Naive thymus-derived CD4-positive, alpha-beta T cell (primary cell): Measurements from ENCODE around the gene SRSF7. TPM values are rescaled to one million over a fixed set of nuclear protein-coding genes. Genes with fewer than 3 reads are reported as not detected.

Source experiments
- ATAC-seq: fragments of 150-1000 bp; cut with Tn5 transposase; 2 replicates; pipeline ENCODE4 v1.10.0; 2021; ENCODE audit warnings: mild to moderate bottlenecking, moderate library complexity
- CTCF ChIA-PET: fragments of 350-600 bp; sonication (Branson Sonifier 250); formaldehyde crosslinking; loops from one replicate; lab custom pipeline; 2021; ENCODE audit warnings: antibody characterized with exemption; lab: Charles Lee
- POLR2A ChIA-PET: fragments of 350-600 bp; sonication (Branson Sonifier 250); formaldehyde crosslinking; loops from one replicate; lab custom pipeline; 2021; ENCODE audit warnings: antibody characterized with exemption, inconsistent platforms; lab: Charles Lee
- DNase-seq, 9 donors: peaks; one replicate each; pipeline versions ENCODE4 v3.0.0 to v3.0.0-alpha.2; 2020 to 2022; ENCODE audit warnings: mixed read lengths in 1 of 9
- H3K27ac ChIP-seq: one replicate; pipeline ENCODE4 v1.7.0; 2013; ENCODE audit warnings: mild to moderate bottlenecking, low read depth, low read length, moderate library complexity
- H3K27me3 ChIP-seq, 2 donors: one replicate each; pipeline ENCODE4 v1.7.0; 2013; ENCODE audit warnings: low read length in 2 of 2, mild to moderate bottlenecking in 2 of 2, moderate library complexity in 2 of 2; ENCODE audit not compliant: control insufficient read depth in 2 of 2, insufficient read depth in 2 of 2
- H3K36me3 ChIP-seq, 3 experiments: 1 replicate in 2 of 3; 2 replicates in 1 of 3; pipeline ENCODE4 v1.7.0; 2013; ENCODE audit warnings: low read length in 3 of 3, mild to moderate bottlenecking in 3 of 3, moderate library complexity in 1 of 3; ENCODE audit not compliant: insufficient read depth in 3 of 3, control insufficient read depth in 2 of 3
- H3K4me1 ChIP-seq, 2 donors: one replicate each; pipeline ENCODE4 v1.7.0; 2013; ENCODE audit warnings: low read length in 2 of 2, mild to moderate bottlenecking in 2 of 2, moderate library complexity in 1 of 2; ENCODE audit not compliant: control insufficient read depth in 2 of 2, insufficient read depth in 2 of 2
- H3K4me3 ChIP-seq: 2 replicates; pipeline ENCODE4 v1.7.0; 2013; ENCODE audit warnings: mild to moderate bottlenecking, low read length
- H3K9me3 ChIP-seq, 3 experiments: 1 replicate in 2 of 3; 2 replicates in 1 of 3; pipeline ENCODE4 v1.7.0; 2013; ENCODE audit warnings: low read length in 3 of 3; ENCODE audit not compliant: control insufficient read depth in 2 of 3
- H3K27ac Mint-ChIP-seq, 9 donors: one replicate each; pipeline ENCODE4 v1.8.0; 2020 to 2022; ENCODE audit warnings: mixed read lengths in 9 of 9, mild to moderate bottlenecking in 8 of 9, moderate library complexity in 5 of 9, inconsistent platforms in 2 of 9
- H3K27me3 Mint-ChIP-seq, 5 donors: one replicate each; pipeline ENCODE4 v1.8.0; 2021 to 2022; ENCODE audit warnings: mixed read lengths in 5 of 5, mild to moderate bottlenecking in 1 of 5
- H3K36me3 Mint-ChIP-seq, 5 donors: one replicate each; pipeline ENCODE4 v1.8.0; 2020 to 2022; ENCODE audit warnings: mixed read lengths in 5 of 5, mild to moderate bottlenecking in 3 of 5, inconsistent platforms in 1 of 5
- H3K4me1 Mint-ChIP-seq, 7 donors: one replicate each; pipeline ENCODE4 v1.8.0; 2020 to 2022; ENCODE audit warnings: mixed read lengths in 7 of 7, mild to moderate bottlenecking in 3 of 7, inconsistent platforms in 1 of 7
- H3K4me3 Mint-ChIP-seq, 10 donors: one replicate each; pipeline ENCODE4 v1.8.0; 2020 to 2022; ENCODE audit warnings: mild to moderate bottlenecking in 10 of 10, mixed read lengths in 10 of 10, moderate library complexity in 6 of 10, inconsistent platforms in 2 of 10
- H3K9me3 Mint-ChIP-seq, 11 donors: one replicate each; pipeline ENCODE4 v1.8.0; 2020 to 2022; ENCODE audit warnings: mixed read lengths in 11 of 11, mild to moderate bottlenecking in 4 of 11, inconsistent platforms in 1 of 11, moderate library complexity in 1 of 11
- intact Hi-C, 2 donors: fragments of 100-400 bp; cut with micrococcal nuclease; formaldehyde crosslinking; loops; one replicate each; pipeline ENCODE4 v1.15.1; 2023
- polyA plus RNA-seq, 2 donors: library from polyadenylated mRNA; unstranded; fragments of 300-500 nt; fragmentation: Illumina TruSeq; gene quantifications; one replicate each; pipeline ENCODE4 v1.2.3, GENCODE V29; 2021
- total RNA-seq, 6 experiments: library from RNA in 5 of 6; stranded (reverse) in 5 of 6; gene quantifications; 1 replicate in 5 of 6; 2 replicates in 1 of 6; pipeline ENCODE4 v1.2.3 and lab custom pipeline; 2021 to 2026

Gene SRSF7
- total and polyA plus RNA-seq, 7 experiments from 2014 or later, result 197 to 503 (median 295) TPM

GRCh38 chr2:38713338-38713737 is 37.8 kb downstream of the SRSF7 start:
- Mint-ChIP-seq H3K4me1 (peaks cover 13 to 66% (median 38%) of the 10 kb centered on the region in 7 donors), H3K9me3 (peaks cover 0 to 6% (median 0%) of the 10 kb centered on the region in 11 donors), H3K4me3 (no peak overlapping the region), H3K36me3 (peaks cover 0 to 49% (median 17%) of the 10 kb centered on the region in 5 donors), H3K27me3 (no peaks in the 10 kb centered on the region), H3K27ac (peak overlapping the region in 1 of 9 donors; percentile 16)
- Histone ChIP-seq H3K36me3 (peaks cover 0 to 3% (median 0%) of the 10 kb centered on the region in 3 experiments), H3K4me3 (no peak overlapping the region), H3K4me1 (peaks cover 22 to 37% of the 10 kb centered on the region in 2 donors), H3K27me3 (no peaks in the 10 kb centered on the region), H3K9me3 (no peaks in the 10 kb centered on the region), H3K27ac (no peak overlapping the region)
- ChIA-PET POLR2A (interaction anchor here (1.7 kb wide), 1 partner anchor 38 kb away, joined by 4 read pairs; the partner anchor contains the start of gene SRSF7), CTCF (interaction anchor here (1.1 to 1.5 kb wide), 2 partner anchors 10 to 11 kb away, joined by 4 read pairs; no protein-coding TSS in a partner anchor)
- no peak for ATAC-seq
- no peak for DNase-seq
- intact Hi-C loops, result no loop called here

GRCh38 chr2:38712871-38713270 is 38.3 kb downstream of the SRSF7 start:
- H3K27ac ChIP-seq, result no peak overlapping the region
- H3K4me1 ChIP-seq, result peaks cover 24 to 38% of the 10 kb centered on the region in 2 donors
- peaks cover 13 to 67% (median 39%) of the 10 kb centered on the region in 7 donors for H3K4me1 Mint-ChIP-seq
- peak overlapping the region in 1 of 9 donors; percentile 16 for H3K27ac Mint-ChIP-seq
- H3K9me3 Mint-ChIP-seq, result peaks cover 0 to 6% (median 0%) of the 10 kb centered on the region in 11 donors
- no peak overlapping the region for H3K4me3 Mint-ChIP-seq
- H3K4me3 ChIP-seq, result no peak overlapping the region
- no peaks in the 10 kb centered on the region for H3K27me3 Mint-ChIP-seq
- H3K27me3 ChIP-seq, result no peaks in the 10 kb centered on the region
- ATAC-seq, result no peak
- H3K9me3 ChIP-seq, result no peaks in the 10 kb centered on the region
- no peak for DNase-seq
- intact Hi-C loops, result no loop called here
- POLR2A ChIA-PET, result interaction anchor here (1.7 kb wide), 1 partner anchor 38 kb away, joined by 4 read pairs; the partner anchor contains the start of gene SRSF7
- H3K36me3 ChIP-seq, result peaks cover 0 to 3% (median 0%) of the 10 kb centered on the region in 3 experiments
- CTCF ChIA-PET, result no interaction called here
- H3K36me3 Mint-ChIP-seq, result peaks cover 0 to 48% (median 17%) of the 10 kb centered on the region in 5 donors

GRCh38 chr2:38712413-38712812 is 38.7 kb downstream of the SRSF7 start:
- CTCF ChIA-PET, result no interaction called here
- peaks cover 24 to 38% of the 10 kb centered on the region in 2 donors for H3K4me1 ChIP-seq
- H3K4me3 ChIP-seq, result no peak overlapping the region
- H3K36me3 Mint-ChIP-seq, result peaks cover 0 to 49% (median 17%) of the 10 kb centered on the region in 5 donors
- ATAC-seq, result no peak
- no peaks in the 10 kb centered on the region for H3K9me3 ChIP-seq
- H3K27me3 ChIP-seq, result no peaks in the 10 kb centered on the region
- intact Hi-C loops, result no loop called here
- no peak overlapping the region for H3K4me3 Mint-ChIP-seq
- peaks cover 0 to 3% (median 0%) of the 10 kb centered on the region in 3 experiments for H3K36me3 ChIP-seq
- no peaks in the 10 kb centered on the region for H3K27me3 Mint-ChIP-seq
- no peak overlapping the region for H3K27ac ChIP-seq
- peaks cover 0 to 6% (median 0%) of the 10 kb centered on the region in 11 donors for H3K9me3 Mint-ChIP-seq
- peak overlapping the region in 1 of 9 donors; percentile 51 for H3K27ac Mint-ChIP-seq
- peaks cover 13 to 68% (median 43%) of the 10 kb centered on the region in 7 donors for H3K4me1 Mint-ChIP-seq
- no peak for DNase-seq
- POLR2A ChIA-PET, result interaction anchor here (1.7 kb wide), 1 partner anchor 39 kb away, joined by 4 read pairs; the partner anchor contains the start of gene SRSF7

GRCh38 chr2:38711558-38711957 is 39.6 kb downstream of the SRSF7 start:
- H3K9me3 Mint-ChIP-seq, result peaks cover 0 to 6% (median 0%) of the 10 kb centered on the region in 11 donors
- peaks cover 0 to 49% (median 17%) of the 10 kb centered on the region in 5 donors for H3K36me3 Mint-ChIP-seq
- POLR2A ChIA-PET, result no interaction called here
- ATAC-seq (no peak), DNase-seq (no peak)
- Histone ChIP-seq H3K27me3 (no peaks in the 10 kb centered on the region), H3K9me3 (no peaks in the 10 kb centered on the region), H3K4me1 (peaks cover 24 to 38% of the 10 kb centered on the region in 2 donors), H3K36me3 (peaks cover 0 to 3% (median 0%) of the 10 kb centered on the region in 3 experiments), H3K4me3 (no peak overlapping the region), H3K27ac (no peak overlapping the region)
- CTCF ChIA-PET, result no interaction called here
- intact Hi-C loops, result no loop called here
- peak overlapping the region in 3 of 10 donors; percentile 2 to 71 (median 9) for H3K4me3 Mint-ChIP-seq
- H3K27me3 Mint-ChIP-seq, result no peaks in the 10 kb centered on the region
- H3K4me1 Mint-ChIP-seq, result peaks cover 21 to 77% (median 51%) of the 10 kb centered on the region in 7 donors
- peak overlapping the region in 5 of 9 donors; percentile 0 to 93 (median 3) for H3K27ac Mint-ChIP-seq

GRCh38 chr2:38709567-38710194 is 41.5 kb downstream of the SRSF7 start:
- peaks cover 0 to 6% (median 0%) of the 10 kb centered on the region in 11 donors for H3K9me3 Mint-ChIP-seq
- POLR2A ChIA-PET, result interaction anchor here (0.8 to 1.3 kb wide), 3 partner anchors 11 to 43 kb away, joined by 3 to 9 read pairs (median 7); partner anchors contain the start of gene SRSF7
- ATAC-seq (peak; percentile 87), DNase-seq (peak in 7 of 9 donors; percentile 64 to 81 (median 77))
- Histone ChIP-seq H3K27me3 (no peaks in the 10 kb centered on the region), H3K9me3 (no peaks in the 10 kb centered on the region), H3K4me3 (peak overlapping the region; percentile 21), H3K36me3 (peaks cover 0 to 3% (median 0%) of the 10 kb centered on the region in 3 experiments), H3K4me1 (peaks cover 24 to 31% of the 10 kb centered on the region in 2 donors), H3K27ac (peak overlapping the region; percentile 15)
- peak overlapping the region; percentile 67 to 86 (median 73) for H3K4me3 Mint-ChIP-seq
- peak overlapping the region; percentile 81 to 95 (median 91) for H3K27ac Mint-ChIP-seq
- CTCF ChIA-PET, result interaction anchor here (0.9 to 4.5 kb wide), 3 partner anchors 46 to 130 kb away, joined by 3 to 19 read pairs (median 4); no protein-coding TSS in a partner anchor
- intact Hi-C loops, result loop anchor here (1.0 to 2.0 kb wide), 5 partner anchors 9 to 106 kb away; partner anchors contain the start of gene GALM (in 1 of the 2)
- H3K36me3 Mint-ChIP-seq, result peaks cover 0 to 41% (median 20%) of the 10 kb centered on the region in 5 donors
- H3K4me1 Mint-ChIP-seq, result peaks cover 23 to 70% (median 58%) of the 10 kb centered on the region in 7 donors
- H3K27me3 Mint-ChIP-seq, result no peaks in the 10 kb centered on the region

GRCh38 chr2:38708900-38709566 is 42.1 kb downstream of the SRSF7 start:
- H3K4me3 ChIP-seq, result peak overlapping the region; percentile 21
- H3K4me1 Mint-ChIP-seq, result peaks cover 23 to 67% (median 54%) of the 10 kb centered on the region in 7 donors
- H3K4me1 ChIP-seq, result peaks cover 24 to 31% of the 10 kb centered on the region in 2 donors
- H3K27me3 ChIP-seq, result no peaks in the 10 kb centered on the region
- no peaks in the 10 kb centered on the region for H3K9me3 ChIP-seq
- POLR2A ChIA-PET, result interaction anchor here (0.6 to 1.3 kb wide), 3 partner anchors 10 to 116 kb away, joined by 4 to 9 read pairs (median 7); partner anchors contain the start of gene SRSF7
- H3K36me3 Mint-ChIP-seq, result peaks cover 0 to 38% (median 18%) of the 10 kb centered on the region in 5 donors
- peak overlapping the region; percentile 81 to 95 (median 91) for H3K27ac Mint-ChIP-seq
- H3K27me3 Mint-ChIP-seq, result no peaks in the 10 kb centered on the region
- H3K4me3 Mint-ChIP-seq, result peak overlapping the region; percentile 67 to 86 (median 74)
- peak; percentile 31 for ATAC-seq
- intact Hi-C loops, result loop anchor here (1.0 to 2.0 kb wide), 5 partner anchors 9 to 106 kb away; partner anchors contain the start of gene GALM (in 1 of the 2)
- peaks cover 0 to 6% (median 0%) of the 10 kb centered on the region in 11 donors for H3K9me3 Mint-ChIP-seq
- CTCF ChIA-PET, result interaction anchor here (0.6 to 4.5 kb wide), 4 partner anchors 45 to 449 kb away, joined by 3 to 19 read pairs (median 4); no protein-coding TSS in a partner anchor
- DNase-seq, result peak in 1 of 9 donors; percentile 3
- peaks cover 0 to 3% (median 0%) of the 10 kb centered on the region in 3 experiments for H3K36me3 ChIP-seq
- peak overlapping the region; percentile 15 for H3K27ac ChIP-seq
